ENCODE data around the gene CAPN9.
"Not testable (repeated sequence)": the region's sequence is repeated elsewhere in the genome, so short reads cannot be mapped to it uniquely, and the experiment has no call there.

The CAPN9 gene

GRCh38 chr1:230747127-230747730, at the start of gene CAPN9:
TSS of gene CAPN9 (plus strand) at chr1:230747388. CDS start at chr1:230747497, 109 bp downstream.
- no peak for DNase-seq (ENCODE audit: low read depth)

DNA sequence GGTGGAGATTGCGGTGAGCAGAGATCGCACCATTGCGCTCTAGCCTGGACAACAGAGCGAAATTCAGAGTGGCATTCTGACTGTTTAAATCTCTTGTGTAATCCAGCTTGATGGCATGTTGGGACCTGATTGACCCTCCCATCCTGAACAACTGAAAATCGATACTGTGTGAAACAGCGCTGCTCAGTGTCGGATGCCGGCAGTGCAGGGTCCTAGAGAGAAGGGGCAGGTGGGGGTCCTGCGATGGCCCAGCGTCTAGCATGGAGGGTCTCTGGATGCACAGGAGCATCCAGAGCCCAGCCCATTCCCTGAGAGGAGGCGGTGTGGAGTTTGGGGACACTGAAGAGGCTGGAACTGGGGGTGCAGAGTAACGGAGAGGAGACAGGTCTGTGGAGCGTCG, 49.1 kb upstream of the CAPN9 start:
- no peak for DNase-seq (ENCODE audit: low read depth)

DNA sequence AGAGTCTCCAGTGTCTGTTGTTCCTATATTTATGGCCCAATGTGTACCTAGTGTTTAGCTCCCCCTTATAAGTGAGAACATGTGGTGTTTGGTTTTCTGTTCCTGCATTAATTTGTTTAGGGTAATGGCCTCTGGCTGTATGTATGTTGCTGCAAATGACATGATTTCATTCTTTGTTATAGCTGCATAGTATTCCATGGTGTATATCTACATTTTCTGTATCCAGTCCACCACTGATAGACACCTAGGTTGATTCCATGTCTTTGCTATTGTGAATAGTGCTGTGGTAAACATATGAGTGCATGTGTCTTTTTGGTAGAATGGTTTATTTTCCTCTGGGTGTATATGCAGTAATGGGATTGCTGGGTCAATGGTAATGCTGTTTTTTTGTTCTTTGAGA, 48.2 kb upstream of the CAPN9 start:
- DNase-seq (ENCODE audit: low read depth): not testable (repeated sequence)

DNA sequence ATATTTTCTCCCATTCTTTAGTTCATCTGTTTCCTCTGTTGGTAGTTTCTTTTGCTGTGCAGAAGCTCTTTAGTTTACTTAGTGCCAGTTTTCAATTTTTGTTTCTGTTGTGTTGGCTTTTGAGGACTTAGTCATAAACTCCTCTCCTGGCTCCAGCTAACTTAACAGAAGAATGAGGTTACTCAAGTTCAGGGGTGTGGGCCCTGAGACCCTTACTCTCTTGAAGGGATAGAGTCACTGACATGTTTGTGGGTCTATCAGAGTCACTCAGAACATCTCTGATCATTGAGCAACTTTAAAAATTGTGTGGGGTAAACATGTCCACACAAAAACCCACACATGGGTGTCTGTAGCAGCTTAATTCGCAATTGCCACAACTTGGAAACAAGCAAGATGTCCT, 47.5 kb upstream of the CAPN9 start:
- DNase-seq (ENCODE audit: low read depth): no peak

GRCh38 chr1:230700132-230700531, 47.1 kb upstream of the CAPN9 start:
- DNase-seq (ENCODE audit: low read depth): no peak

- no peak for DNase-seq (ENCODE audit: low read depth)
These were observed 45.8 kb upstream of the CAPN9 start for GRCh38 chr1:230701434-230701833.

DNA sequence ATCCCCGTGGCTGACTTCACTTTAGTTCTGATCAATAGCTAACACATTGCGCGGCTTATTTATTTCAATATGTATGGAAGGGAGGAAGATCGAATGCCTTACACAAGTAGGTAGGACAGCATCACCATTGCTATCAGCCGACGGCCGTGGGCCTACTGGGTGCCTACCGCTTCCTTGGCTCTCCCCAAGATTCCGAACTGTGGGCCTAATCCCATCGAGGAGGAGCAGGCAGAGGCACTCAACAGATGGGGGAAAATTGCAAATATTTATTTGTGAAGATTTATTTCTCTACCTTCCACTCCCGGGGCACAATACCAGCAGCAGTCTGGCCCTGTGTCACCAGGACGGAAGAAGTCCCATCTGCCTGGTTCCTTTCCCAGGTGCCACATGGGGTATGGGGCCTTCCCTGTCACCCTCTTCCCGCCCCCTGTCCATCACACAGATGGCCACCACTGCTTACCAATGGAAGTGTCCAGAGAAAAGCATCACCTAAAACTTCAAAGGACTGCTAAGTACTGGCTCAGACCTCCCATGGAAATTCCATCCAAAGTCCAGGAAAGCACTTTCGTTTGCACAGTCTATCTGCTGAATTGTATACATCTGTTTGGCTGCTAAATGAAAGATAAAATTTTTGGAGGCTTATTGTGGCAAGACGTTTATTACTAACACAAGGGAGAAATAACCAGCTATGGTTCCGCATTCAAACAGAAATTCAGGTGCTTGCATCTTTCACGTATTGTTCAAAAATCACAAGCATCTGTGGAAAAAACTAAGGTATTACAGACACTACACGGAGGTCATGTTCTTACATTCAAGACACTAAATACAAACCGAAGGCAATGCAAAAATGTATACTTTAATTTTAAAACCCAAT, 45.1 kb upstream of the CAPN9 start:
- DNase-seq (ENCODE audit: low read depth): no peak

DNA sequence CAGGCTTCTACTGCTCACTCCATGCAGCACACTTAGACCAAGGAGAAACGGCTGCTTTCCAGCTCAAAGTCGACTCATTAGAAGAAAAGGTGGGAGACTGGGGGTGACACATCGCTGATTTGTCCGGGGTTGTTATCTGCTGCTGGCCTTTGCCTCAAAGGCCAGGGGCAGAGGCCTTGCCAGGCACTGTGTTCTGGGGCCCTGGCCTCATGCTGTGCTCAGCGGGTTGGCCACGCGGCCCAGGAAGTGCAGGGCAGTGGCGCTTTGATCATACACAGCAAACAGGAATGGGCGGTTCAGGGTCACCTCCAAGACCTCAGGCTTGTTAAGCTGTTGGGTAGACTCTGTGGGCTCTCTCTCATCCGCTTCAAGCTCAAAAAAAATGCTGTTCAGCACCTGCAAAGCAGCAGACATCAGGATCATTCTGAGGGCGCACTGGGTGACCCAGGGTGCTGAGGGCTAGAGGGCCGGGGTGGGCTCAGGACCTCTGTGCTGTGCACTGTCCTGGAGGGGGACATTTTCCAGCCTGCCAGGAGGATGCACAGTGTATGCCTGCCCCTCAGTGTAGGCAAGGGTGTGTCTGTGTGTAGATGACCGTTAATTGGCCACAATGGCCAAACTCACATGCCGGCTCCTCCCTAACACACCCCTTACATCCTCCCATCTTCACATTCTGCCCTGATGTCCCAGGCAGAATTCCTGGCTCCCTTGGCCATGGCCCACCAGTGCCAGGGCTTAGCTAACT, 44.1 kb upstream of the CAPN9 start:
- no peak for DNase-seq (ENCODE audit: low read depth)

DNA sequence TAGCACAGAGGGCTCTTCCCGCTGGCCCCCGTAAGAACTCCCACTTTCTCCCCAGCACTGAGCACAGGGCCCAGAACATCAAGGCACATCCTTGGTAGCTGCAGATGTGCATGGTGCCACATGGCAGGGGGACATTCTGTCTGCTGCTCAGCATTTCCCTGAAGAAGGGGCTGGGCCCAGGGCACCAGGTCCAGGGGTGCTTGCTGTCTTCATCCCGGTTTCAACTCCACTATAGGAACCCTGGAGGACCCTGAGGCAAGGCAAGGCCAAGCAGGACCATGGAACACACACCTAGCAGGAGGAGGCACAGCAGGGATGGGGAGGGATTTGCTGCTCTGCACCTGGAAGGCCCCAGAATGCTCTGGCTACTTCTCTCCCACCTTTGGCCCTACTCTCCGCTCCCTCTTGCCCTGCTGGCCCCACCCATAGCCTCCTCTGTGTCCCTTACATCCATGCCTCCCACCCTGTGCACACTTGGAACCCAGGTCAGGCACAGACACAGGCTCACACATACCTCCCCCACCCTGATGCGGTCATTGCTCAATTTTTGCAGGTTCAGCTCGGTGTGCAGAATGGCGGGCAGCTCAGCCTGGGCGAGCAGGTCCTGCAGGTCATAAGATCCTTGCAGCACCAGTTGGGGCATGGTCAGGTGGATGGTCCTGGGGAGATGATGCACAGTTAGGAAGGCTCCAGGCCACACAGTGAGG, 43.4 kb upstream of the CAPN9 start:
- no peak for DNase-seq (ENCODE audit: low read depth)

GRCh38 chr1:230704830-230705229, 42.4 kb upstream of the CAPN9 start:
- DNase-seq (ENCODE audit: low read depth): no peak

- DNase-seq (ENCODE audit: low read depth): no peak
These were observed 41.7 kb upstream of the CAPN9 start for GRCh38 chr1:230705289-230706019.

GRCh38 chr1:230706020-230706699, 41.0 kb upstream of the CAPN9 start:
- DNase-seq (ENCODE audit: low read depth): no peak

- no peak for DNase-seq (ENCODE audit: low read depth)
These were observed 40.1 kb upstream of the CAPN9 start for GRCh38 chr1:230706887-230707731.

- DNase-seq (ENCODE audit: low read depth): no peak
These were observed 39.2 kb upstream of the CAPN9 start for GRCh38 chr1:230707732-230708630.

GRCh38 chr1:230708631-230709580, 38.3 kb upstream of the CAPN9 start:
- no peak for DNase-seq (ENCODE audit: low read depth)

- DNase-seq (ENCODE audit: low read depth): no peak
These were observed 37.3 kb upstream of the CAPN9 start for GRCh38 chr1:230709619-230710542.

DNA sequence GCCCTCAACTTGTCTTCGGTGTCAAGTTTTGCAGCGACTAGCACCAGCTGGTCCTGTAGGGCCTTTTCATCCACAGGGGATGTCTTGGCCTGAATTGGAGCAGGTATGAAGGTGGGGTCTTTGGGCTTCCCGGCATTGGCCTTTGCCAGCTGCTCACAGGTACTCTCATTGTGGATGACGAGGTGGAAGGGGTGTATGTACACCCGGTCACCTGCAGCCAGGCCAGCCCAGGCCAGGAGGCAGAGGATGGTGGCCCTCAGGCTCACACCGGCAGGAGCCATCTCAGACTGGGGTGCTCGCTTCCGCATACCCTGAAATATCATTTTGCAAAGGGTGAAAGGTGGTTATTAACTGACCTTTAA, 36.7 kb upstream of the CAPN9 start:
- DNase-seq (ENCODE audit: low read depth): no peak
